Cardiac muscle cell (in vitro differentiated cells and primary cell): ENCODE results near the gene ACY1. TPM values are rescaled to one million over a fixed set of nuclear protein-coding genes. Genes with fewer than 3 reads are reported as not detected.

ENCODE experiments used
- DNase-seq, 2 donors: peaks; one replicate each; pipeline versions ENCODE4 v3.0.0 to v3.0.0-alpha.2; 2010 to 2017; ENCODE audit warnings: low read depth in 1 of 2, low spot score in 1 of 2
- H3K27ac ChIP-seq: fragments of 200-600 bp; sonication (generic); 2 replicates; pipeline ENCODE4 v1.5.1; 2016
- H3K27me3 ChIP-seq: fragments of 200-600 bp; sonication (generic); 2 replicates; pipeline ENCODE4 v1.6.0; 2016; ENCODE audit warnings: control low read depth
- H3K36me3 ChIP-seq: fragments of 200-600 bp; sonication (generic); 2 replicates; pipeline ENCODE4 v1.5.1; 2016; ENCODE audit warnings: control low read depth
- H3K4me1 ChIP-seq: fragments of 200-600 bp; sonication (generic); 2 replicates; pipeline ENCODE4 v1.8.1; 2017; ENCODE audit warnings: low read depth, mild to moderate bottlenecking, mixed run types
- H3K4me3 ChIP-seq: fragments of 200-600 bp; sonication (generic); 2 replicates; pipeline ENCODE4 v1.5.1; 2016; ENCODE audit warnings: mild to moderate bottlenecking
- H3K9me3 ChIP-seq: fragments of 200-600 bp; sonication (generic); 2 replicates; pipeline ENCODE4 v1.5.1; 2017; ENCODE audit warnings: low read depth, mild to moderate bottlenecking, control low read depth
- polyA plus RNA-seq: library from polyadenylated mRNA; unstranded; fragments of >200 nt; fragmentation: Nextera tagmentation; extraction: Ambion mirVana; gene quantifications from 2 replicates; pipeline ENCODE4 v1.2.1, GENCODE V29; 2016
- total RNA-seq: library from RNA; depleted of rRNA; stranded (reverse); fragments of >200 nt; gene quantifications from 2 replicates; pipeline ENCODE4 v1.2.3, GENCODE V29; 2016
- TF ChIP-seq, protein P1 (sequence below): IDR thresholded peaks from 2 replicates; pipeline ENCODE4 v1.5.1; 2012; ENCODE audit warnings: low read depth, mild to moderate bottlenecking, low read length

The ACY1 gene
- total and polyA plus RNA-seq, 2 experiments from 2014 or later, result 87.7 to 125 TPM

- H3K9me3 ChIP-seq, result no peaks in the 10 kb centered on the region
- peaks cover 35% of the 10 kb centered on the region for H3K4me1 ChIP-seq
- H3K27ac ChIP-seq, result peak overlapping the region; percentile 91
- H3K36me3 ChIP-seq, result no peaks in the 10 kb centered on the region
- H3K4me3 ChIP-seq, result no peak overlapping the region
- TF ChIP-seq, protein P1, sequence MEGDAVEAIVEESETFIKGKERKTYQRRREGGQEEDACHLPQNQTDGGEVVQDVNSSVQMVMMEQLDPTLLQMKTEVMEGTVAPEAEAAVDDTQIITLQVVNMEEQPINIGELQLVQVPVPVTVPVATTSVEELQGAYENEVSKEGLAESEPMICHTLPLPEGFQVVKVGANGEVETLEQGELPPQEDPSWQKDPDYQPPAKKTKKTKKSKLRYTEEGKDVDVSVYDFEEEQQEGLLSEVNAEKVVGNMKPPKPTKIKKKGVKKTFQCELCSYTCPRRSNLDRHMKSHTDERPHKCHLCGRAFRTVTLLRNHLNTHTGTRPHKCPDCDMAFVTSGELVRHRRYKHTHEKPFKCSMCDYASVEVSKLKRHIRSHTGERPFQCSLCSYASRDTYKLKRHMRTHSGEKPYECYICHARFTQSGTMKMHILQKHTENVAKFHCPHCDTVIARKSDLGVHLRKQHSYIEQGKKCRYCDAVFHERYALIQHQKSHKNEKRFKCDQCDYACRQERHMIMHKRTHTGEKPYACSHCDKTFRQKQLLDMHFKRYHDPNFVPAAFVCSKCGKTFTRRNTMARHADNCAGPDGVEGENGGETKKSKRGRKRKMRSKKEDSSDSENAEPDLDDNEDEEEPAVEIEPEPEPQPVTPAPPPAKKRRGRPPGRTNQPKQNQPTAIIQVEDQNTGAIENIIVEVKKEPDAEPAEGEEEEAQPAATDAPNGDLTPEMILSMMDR, result peak; percentile 74
- peak; percentile 73 to 88 for DNase-seq
- H3K27me3 ChIP-seq, result no peaks in the 10 kb centered on the region
Observed at GRCh38 chr3:52004163-52004787, 20.9 kb downstream of the ACY1 start.

- no peak overlapping the region for H3K4me3 ChIP-seq
Observed at GRCh38 chr3:52004906-52005395, 21.6 kb downstream of the ACY1 start.

DNA sequence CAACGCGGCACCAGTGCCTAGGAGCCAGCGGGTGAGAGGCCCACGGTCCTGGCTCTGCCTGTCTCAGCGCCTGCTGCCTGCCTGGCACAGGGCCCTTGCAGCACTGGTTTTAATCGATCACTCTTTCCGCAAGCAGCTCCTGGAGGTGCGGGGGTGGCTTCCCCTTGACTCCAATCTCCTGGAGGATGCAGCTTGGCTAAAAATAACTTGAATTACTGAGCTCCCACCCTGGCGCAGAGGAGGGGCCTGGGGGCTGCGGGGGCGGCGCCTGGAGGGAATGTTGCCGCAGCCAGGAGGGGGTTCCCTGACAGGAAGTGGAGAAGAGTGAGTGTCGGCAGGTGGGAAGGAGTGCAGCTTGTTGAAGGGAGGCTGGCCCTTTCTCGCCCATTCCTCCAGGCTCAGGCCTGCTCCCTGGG, 22.2 kb downstream of the ACY1 start:
- H3K9me3 ChIP-seq, result no peaks in the 10 kb centered on the region
- H3K36me3 ChIP-seq, result no peaks in the 10 kb centered on the region
- H3K27ac ChIP-seq, result peak overlapping the region; percentile 91
- TF ChIP-seq, protein P1, result no peak
- peak; percentile 65 to 91 for DNase-seq
- H3K27me3 ChIP-seq, result no peaks in the 10 kb centered on the region
- H3K4me1 ChIP-seq, result peaks cover 35% of the 10 kb centered on the region
- H3K4me3 ChIP-seq, result no peak overlapping the region

More at GRCh38 chr3:52004906-52005395, 21.6 kb downstream of the ACY1 start:
- Histone ChIP-seq H3K27me3 (no peaks in the 10 kb centered on the region), H3K4me1 (peaks cover 35% of the 10 kb centered on the region), H3K27ac (peak overlapping the region; percentile 91), H3K36me3 (no peaks in the 10 kb centered on the region), H3K9me3 (no peaks in the 10 kb centered on the region)
- no peak for DNase-seq
- TF ChIP-seq, protein P1, result no peak

- Histone ChIP-seq H3K36me3 (no peaks in the 10 kb centered on the region), H3K27me3 (no peaks in the 10 kb centered on the region), H3K4me3 (no peak overlapping the region), H3K4me1 (peaks cover 35% of the 10 kb centered on the region), H3K27ac (peak overlapping the region; percentile 91), H3K9me3 (no peaks in the 10 kb centered on the region)
- TF ChIP-seq, protein P1, result no peak
- no peak for DNase-seq
Observed at GRCh38 chr3:52006017-52006819, 22.9 kb downstream of the ACY1 start.

DNA sequence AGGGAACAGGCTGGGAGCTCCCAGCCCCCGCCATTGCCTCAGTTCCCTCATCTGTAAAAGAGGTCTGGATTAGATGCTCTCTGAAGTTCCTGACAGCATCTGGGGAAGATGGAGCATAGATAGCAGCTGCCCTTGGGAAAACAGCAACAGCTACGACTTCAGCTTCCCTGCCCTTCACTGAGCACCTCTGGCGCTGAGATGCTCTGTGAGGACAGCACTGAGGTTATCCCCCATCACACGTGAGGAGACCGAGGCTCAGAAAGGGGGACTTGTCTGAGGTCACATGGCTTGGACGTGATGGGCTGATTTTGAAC, 23.4 kb downstream of the ACY1 start:
- Histone ChIP-seq H3K4me3 (no peak overlapping the region), H3K27me3 (no peaks in the 10 kb centered on the region), H3K27ac (peak overlapping the region; percentile 91), H3K36me3 (no peaks in the 10 kb centered on the region), H3K9me3 (no peaks in the 10 kb centered on the region), H3K4me1 (peaks cover 35% of the 10 kb centered on the region)
- no peak for DNase-seq
- TF ChIP-seq, protein P1, result no peak
